DMS153 (cell line): ENCODE data around the gene ALX3.
"Not testable (repeated sequence)": the region's sequence is repeated elsewhere in the genome, so short reads cannot be mapped to it uniquely, and the experiment has no call there.

ENCODE experiments used
- DNase-seq: peaks from one replicate; lab custom pipeline; 2025; lab: John Stamatoyannopoulos, UW

ALX3 gene

DNA sequence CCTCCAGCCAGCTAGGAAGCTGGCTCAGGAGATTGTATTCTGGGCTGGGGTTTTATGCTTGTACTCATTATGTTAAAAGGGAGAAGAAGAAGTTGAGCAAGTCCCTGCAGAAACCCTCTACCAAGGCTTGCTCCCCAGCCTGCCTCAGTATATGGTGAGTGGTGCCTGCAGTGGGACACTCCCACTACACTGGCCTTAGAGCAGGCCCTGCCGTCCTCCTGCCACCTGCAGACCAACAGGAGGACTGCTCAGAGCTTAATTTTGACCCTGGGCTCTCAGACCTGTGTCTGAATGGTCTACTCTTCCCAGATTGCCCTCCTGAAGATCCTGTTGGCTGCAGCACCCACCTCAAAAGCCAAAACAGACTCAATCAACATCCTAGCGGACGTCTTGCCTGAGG, 23.0 kb downstream of the ALX3 start:
- no peak for DNase-seq

DNA sequence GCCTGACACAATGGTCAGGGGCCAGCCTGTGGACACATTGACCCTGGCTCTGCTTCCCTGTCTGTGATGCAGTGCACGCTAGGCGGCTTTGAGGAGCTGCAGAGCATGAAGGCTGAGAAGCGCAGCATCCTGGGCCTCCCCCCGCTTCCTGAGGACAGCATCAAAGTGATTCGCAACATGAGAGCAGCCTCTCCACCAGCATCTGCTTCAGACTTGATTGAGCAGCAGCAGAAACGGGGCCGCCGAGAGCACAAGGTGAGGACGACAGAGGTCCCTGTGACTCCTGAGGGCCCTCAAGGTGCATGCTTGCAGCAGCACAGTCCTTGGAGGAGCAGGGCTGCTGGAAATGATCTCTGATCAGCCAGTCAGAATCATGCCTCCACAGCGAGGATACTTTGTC, 27.5 kb downstream of the ALX3 start:
- no peak for DNase-seq

DNA sequence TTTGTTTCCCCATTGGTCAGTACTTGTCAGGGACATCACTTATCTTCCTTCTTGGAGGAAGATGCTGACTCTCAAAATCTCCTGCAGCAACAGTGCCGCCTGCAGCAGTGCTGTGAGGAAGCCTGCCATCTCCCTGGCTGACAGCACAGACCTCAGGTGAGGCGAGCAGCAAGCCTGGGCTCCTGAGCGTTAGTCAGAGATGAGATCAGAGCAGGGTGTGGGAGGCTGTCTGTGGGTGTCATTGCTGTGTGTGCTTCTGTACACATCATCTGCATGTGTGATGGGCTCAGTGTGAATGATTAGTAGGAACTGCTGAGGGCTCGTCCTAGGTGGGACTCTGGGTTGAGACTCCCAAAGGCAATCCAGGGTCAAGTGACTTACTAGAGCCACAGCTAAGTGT, 29.9 kb downstream of the ALX3 start:
- no peak for DNase-seq

DNA sequence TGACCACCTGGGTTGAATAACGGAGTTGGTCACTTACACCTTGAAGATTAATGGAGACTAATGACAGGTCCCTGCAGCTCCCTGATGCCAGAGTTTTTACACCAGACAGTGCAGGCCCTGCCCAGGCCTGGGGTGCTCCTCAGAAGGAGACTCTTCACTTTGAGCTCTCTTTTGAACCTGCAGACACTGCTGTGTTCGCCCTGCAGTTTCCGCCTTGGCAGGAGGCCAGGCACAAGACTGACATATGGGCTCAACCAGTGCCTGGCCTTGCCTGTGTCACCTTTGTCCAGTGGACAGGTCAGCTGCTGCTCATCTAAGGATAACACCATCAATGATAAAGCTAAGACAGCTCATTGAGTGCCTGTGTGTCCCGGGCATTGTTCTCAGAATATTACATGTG, 30.8 kb downstream of the ALX3 start:
- DNase-seq, result no peak

DNA sequence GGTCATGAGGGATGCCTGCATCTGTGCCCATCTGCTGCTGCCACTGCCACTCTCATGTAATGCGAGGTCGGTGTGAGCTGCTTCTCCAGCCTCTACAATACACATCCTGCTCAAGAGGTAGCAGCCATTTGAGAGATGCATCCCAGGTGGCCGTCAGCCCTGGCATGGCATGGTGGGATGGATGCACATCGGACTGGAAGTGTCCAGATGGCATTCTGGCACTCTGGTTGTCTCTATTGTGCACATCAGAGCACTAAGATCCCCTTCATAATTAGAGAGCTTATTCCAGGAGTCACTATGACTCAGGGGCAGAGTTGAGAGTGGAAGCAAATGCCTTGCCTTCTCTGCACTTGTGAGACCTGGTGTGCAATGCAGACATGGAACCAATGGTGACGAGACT, 32.2 kb downstream of the ALX3 start:
- DNase-seq, result no peak

DNA sequence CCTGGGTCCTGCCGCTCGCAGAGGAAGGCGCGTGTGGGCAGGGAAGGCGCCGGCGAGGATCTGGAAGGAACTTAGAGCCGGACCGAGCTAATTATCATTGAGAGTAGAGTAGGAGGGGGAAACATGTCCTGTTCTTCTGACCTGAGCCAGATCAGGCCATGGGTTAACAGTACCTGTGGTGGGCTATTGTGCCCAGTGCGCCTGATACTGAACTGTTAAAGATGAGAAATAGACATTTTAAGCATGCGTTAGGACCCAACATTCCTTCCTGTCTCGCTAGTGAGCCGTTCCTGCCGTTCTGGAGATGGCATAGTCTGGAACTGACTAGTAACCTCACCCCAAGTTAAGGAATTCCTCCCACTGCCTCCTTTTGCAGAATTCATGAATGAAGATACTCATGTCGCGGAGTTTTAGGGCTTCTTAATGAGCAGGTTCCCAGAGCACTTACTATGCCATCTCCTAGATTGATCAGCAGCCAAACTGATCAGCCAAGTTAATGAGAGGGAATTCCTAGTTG, 35.2 kb downstream of the ALX3 start:
- DNase-seq, result no peak

DNA sequence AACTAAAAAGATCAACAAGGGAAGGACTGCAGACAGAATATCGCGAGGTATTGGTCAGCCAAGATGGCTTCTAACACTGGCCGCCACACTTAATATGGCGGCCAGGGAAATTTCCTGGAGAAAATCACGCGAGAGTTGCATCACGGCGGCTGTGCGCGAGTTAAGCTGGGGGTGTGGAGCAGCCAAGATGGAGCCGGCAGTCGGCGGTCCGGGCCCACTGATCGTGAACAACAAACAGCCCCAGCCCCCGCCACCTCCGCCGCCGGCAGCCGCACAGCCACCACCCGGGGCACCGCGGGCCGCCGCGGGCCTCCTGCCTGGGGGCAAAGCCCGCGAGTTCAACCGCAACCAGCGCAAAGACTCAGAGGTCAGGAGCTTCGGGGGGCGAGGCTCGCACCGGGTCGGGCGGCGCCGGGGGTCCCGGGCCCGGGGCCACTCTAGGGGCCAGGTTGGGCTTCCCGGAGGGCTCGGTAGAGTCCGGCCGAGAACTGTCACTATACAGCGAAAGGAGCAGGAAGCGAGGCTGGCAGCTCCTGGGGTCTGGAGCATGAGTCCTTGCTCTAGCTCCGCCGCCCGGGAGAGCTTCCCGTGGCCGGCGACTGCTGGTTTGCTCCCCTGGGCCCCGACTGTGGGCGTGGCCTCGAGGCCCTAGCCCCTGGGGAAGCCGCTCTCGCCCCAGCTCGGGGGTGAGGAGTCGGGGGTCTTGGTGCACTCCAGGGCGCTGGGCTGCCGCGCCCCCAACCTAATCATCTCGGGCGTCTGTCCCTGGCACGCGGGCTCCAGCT, 35.8 kb downstream of the ALX3 start, which contains the start of gene STRIP1:
Gene STRIP1 (plus strand): TSS at position 174 of the 785 bp plus-strand sequence. CDS start 14 bp downstream, at position 188.
- peak; percentile 96 for DNase-seq

DNA sequence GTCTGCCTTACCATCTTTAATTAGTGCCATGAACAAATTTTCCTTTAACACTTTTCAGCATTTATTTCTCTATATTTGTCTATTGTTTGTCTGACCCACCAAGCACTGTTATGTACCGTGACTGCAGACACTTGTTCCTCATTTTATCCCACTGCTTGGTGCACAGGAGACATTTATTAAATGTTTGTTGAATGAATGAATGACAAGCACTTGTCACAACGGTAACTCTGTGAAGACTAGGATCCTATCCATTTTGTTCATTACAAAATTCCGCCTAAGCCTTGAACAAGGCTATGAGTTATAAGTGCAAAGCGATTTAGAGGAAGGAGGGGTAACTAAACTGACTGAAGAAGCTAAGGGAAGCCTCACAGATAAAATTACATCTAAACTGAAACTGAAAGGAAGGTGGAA, 36.4 kb downstream of the ALX3 start:
- no peak for DNase-seq

DNA sequence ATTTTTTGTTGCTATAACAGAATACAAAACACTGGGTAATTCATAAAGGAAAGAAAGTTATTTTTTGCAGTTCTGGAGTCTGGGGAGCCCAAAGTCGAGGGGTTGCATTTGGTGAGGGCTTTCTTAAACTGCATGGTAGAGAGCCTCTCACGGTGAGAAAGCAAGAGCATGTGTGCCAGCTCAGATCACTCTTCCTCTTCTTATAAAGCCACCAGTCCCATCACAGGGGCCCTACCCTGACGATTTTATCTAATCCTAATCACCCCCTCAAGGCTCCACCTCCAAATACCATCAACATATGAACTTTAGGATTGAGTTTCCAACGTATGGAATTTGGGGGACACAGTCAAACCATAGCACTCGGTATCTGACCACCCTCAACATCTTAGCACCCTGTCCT, 37.1 kb downstream of the ALX3 start:
- no peak for DNase-seq

DNA sequence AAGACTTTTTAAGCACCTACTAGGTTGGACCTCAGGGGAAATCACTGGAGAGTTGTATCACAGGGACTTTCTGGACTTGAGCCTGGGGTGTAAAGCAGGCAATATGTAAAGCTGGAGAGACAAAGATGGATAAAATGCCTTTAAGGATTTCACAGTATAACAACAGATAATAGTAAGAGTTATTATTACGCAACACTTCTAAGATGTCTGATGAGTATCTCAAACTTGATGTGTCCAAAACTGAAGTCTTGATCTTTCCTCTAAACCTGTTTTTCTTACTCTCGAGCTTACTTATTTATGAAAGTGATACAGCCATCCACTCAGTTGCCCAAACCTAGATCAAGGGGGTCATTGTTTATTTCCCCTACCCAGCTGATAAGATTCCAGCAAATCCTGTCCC, 38.1 kb downstream of the ALX3 start:
- no peak for DNase-seq

DNA sequence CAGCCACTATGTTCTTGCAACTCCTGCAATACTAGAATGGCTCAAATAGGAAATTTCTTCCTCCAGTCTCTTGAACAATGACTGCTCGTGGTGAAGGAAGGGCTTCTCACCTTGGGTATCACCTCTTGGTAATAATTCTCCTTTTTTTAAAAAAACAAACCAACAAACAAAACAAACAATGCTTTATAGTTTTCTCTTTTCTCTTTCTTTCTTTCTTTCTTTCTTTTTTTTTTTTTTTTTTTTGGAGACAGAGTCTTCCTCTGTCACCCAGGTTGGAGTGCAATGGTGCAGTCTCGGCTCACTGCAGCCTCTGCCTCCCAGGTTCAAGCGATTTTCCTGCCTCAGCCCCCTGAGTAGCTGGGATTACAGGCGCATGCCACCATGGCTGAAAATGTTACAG, 39.8 kb downstream of the ALX3 start:
- not testable (repeated sequence) for DNase-seq

DNA sequence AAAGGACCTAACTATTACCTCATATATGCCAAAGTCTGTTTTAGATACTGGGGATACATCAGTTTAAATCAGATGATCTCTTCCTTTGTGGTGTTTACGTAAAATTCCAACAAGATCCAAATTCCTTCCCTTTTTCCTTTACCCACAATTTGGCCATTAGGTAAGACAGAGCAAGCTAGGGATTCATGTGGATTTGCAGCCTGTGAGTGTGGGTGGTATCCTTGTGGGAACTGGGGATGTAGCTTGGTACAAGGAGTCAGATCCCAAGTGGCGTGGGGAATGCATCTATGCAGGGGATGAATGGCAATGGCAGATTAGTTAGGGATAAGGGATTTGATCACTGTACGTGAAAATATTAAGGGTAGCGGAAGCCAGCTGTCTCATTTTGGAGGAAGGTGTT, 45.9 kb downstream of the ALX3 start:
- no peak for DNase-seq

DNA sequence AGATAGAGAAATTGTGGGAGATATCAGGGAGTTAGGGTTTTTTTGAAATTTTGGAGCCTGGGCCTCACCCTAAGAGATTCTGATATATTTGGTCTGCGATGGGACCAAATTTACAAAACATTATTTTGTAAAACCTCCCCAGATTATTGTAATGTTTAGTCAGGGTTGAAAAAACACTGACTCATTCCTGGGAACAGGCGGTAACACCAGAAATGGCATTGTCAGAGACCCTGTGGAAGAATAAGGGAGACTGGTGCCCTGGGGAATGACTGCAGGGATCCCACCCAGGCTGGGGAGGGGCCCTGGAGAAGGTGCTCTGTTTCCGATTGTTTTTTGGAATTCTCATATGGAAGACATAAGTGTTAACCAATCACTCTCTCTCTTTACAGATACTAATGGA, 49.2 kb downstream of the ALX3 start:
- no peak for DNase-seq

DNA sequence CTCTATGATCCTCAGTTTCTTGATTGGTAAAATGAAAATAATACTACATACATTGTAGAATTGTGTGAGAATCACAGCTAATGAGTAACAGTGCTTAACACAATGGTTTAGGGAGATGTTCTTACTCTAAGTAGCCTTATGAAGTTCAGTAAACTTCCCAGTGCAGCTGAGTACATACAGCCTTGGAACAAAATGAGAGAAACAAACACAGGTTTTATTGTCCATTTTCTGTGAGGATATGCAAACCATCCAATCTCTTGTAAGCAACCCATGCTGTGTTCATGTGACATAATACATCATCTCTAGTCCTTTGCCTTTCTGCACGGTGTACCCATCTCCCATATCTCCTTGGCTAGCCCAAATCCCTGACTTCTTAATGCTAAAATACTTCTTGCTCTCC, 50.7 kb downstream of the ALX3 start:
- DNase-seq, result no peak

DNA sequence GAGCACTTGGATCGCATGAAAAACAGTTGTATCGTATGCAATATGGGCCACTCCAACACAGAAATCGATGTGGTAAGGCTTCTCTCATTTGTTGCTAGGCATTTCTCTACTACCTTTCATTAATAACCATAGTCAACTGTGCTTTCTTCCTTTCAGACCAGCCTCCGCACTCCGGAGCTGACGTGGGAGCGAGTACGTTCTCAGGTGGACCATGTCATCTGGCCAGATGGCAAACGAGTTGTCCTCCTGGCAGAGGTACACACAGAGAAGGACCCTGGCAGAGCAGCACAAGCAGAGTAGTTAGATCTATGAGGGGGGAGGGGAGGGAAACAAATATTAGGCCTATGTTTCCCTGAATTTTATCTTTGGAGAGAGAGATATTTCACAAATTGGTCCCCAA, 52.1 kb downstream of the ALX3 start:
- DNase-seq, result no peak

DNA sequence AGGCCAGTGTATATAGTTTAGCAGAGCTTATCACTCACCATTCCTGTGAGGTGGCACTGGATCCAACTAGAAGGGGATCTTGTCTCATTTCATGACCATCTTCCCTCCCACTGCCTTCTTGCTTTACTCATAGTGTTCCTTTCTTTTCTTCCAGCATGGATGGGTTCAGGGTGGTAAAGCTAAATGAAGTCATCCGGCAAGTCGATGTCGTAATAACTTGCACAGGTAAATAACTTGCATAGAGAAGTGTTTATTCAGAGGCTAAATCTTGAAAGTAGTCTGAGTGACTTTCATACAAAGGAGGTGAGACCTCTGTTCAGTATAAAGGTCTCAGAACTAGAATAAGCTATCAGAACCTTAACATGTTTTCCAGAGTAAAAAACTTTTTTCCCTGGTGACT, 52.7 kb downstream of the ALX3 start:
- no peak for DNase-seq

DNA sequence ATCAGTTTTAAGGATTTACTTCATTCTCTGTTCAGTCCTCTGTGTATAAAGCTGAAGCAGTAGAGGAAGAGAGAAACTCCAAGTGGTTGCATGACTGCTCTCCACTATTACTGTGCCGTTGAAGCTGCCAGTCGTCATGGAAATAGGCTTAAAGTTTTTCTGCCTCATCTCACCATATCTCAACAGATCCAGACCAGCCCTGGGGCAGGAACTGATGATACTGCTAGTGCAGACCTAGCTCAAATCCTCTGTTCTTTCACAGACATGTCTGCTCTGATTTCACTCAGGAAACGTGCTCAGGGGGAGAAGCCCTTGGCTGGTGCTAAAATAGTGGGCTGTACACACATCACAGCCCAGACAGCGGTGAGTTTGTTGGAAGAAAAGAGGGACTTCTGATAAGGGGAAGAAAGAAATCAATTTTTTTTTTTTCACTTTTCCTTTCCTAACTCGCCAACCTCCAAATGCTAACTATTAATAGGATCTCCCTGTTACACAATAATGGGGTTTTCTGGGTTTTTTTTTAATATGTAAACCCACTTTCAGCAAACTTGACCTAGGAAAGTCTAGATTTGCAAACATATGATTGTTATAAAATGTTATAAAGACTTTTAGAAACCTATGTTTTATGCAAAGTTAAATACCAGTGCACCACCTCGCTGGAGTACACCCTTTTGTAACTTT, 58.2 kb downstream of the ALX3 start:
- DNase-seq, result no peak

DNA sequence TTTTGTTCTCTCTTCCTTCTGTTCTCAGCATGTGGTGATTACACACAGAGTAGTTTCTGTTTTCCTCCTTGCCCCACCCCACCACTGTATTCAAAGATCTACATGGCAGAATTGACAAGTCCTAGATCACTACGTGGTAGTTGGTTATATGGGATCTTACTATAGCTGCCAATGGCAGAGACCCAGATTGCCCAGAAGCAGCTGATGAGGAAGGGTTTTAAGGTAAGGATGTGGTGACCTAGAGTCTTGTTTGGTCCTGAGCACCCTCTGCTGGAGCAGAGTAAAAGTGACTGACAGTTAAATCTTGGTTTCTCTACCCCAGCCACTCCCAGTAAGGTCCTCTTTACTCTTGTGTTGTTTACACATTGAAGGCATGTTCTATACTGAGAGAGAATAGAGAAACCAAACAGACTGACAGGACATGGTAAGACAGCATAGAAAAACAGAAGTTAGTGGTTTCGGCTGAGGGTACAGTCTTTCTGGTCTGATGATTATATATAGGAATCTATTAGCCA, 58.9 kb downstream of the ALX3 start:
- no peak for DNase-seq
